ENCODE data around the gene NTNG1.

The NTNG1 gene

GRCh38 chr1:107327446-107327845 is 186.6 kb downstream of the NTNG1 start:
- ATAC-seq (replicated peaks) (no peak), DNase-seq (no peak)
- peaks cover 4 to 20% of the 10 kb centered on the region in 2 donors for H3K27me3 Mint-ChIP-seq
- H3K4me1 Mint-ChIP-seq, result no peaks in the 10 kb centered on the region
- no peak overlapping the region for H3K4me3 Mint-ChIP-seq
- no peaks in the 10 kb centered on the region for H3K36me3 Mint-ChIP-seq
- no peak overlapping the region for H3K27ac Mint-ChIP-seq
- no peaks in the 10 kb centered on the region for H3K9me3 Mint-ChIP-seq

- no peak overlapping the region for H3K4me3 Mint-ChIP-seq
- no peaks in the 10 kb centered on the region for H3K9me3 Mint-ChIP-seq
- H3K36me3 Mint-ChIP-seq, result no peaks in the 10 kb centered on the region
- DNase-seq (no peak), ATAC-seq (replicated peaks) (no peak)
- no peak overlapping the region for H3K27ac Mint-ChIP-seq
- no peaks in the 10 kb centered on the region for H3K4me1 Mint-ChIP-seq
- peaks cover 4 to 15% of the 10 kb centered on the region in 2 donors for H3K27me3 Mint-ChIP-seq
These were observed 187.2 kb downstream of the NTNG1 start for GRCh38 chr1:107328087-107328486.

- DNase-seq (no peak), ATAC-seq (replicated peaks) (no peak)
- no peaks in the 10 kb centered on the region for H3K9me3 Mint-ChIP-seq
- no peaks in the 10 kb centered on the region for H3K36me3 Mint-ChIP-seq
- no peaks in the 10 kb centered on the region for H3K4me1 Mint-ChIP-seq
- H3K4me3 Mint-ChIP-seq, result no peak overlapping the region
- H3K27ac Mint-ChIP-seq, result no peak overlapping the region
- H3K27me3 Mint-ChIP-seq, result peaks cover 6 to 8% of the 10 kb centered on the region in 2 donors
These were observed 198.9 kb downstream of the NTNG1 start for GRCh38 chr1:107339775-107340174.

GRCh38 chr1:107342316-107342715 is 201.5 kb downstream of the NTNG1 start:
- Mint-ChIP-seq H3K4me3 (no peak overlapping the region), H3K27me3 (peaks cover 6 to 8% of the 10 kb centered on the region in 2 donors), H3K9me3 (no peaks in the 10 kb centered on the region), H3K36me3 (no peaks in the 10 kb centered on the region), H3K27ac (no peak overlapping the region), H3K4me1 (no peaks in the 10 kb centered on the region)
- ATAC-seq (replicated peaks), result no peak
- no peak for DNase-seq

GRCh38 chr1:107342768-107343167 is 201.9 kb downstream of the NTNG1 start:
- Mint-ChIP-seq H3K4me3 (no peak overlapping the region), H3K36me3 (no peaks in the 10 kb centered on the region), H3K27ac (no peak overlapping the region), H3K4me1 (no peaks in the 10 kb centered on the region), H3K27me3 (peaks cover 8 to 9% of the 10 kb centered on the region in 2 donors), H3K9me3 (no peaks in the 10 kb centered on the region)
- no peak for ATAC-seq (replicated peaks)
- DNase-seq, result no peak

- Mint-ChIP-seq H3K9me3 (no peaks in the 10 kb centered on the region), H3K27me3 (peaks cover 8 to 9% of the 10 kb centered on the region in 2 donors), H3K36me3 (no peaks in the 10 kb centered on the region), H3K27ac (no peak overlapping the region), H3K4me1 (no peaks in the 10 kb centered on the region), H3K4me3 (no peak overlapping the region)
- no peak for DNase-seq
- no peak for ATAC-seq (replicated peaks)
These were observed 202.8 kb downstream of the NTNG1 start for GRCh38 chr1:107343601-107344000.

- ATAC-seq (replicated peaks) (no peak), DNase-seq (no peak)
- H3K27me3 Mint-ChIP-seq, result peaks cover 8 to 9% of the 10 kb centered on the region in 2 donors
- H3K4me1 Mint-ChIP-seq, result no peaks in the 10 kb centered on the region
- no peaks in the 10 kb centered on the region for H3K9me3 Mint-ChIP-seq
- H3K4me3 Mint-ChIP-seq, result no peak overlapping the region
- no peak overlapping the region for H3K27ac Mint-ChIP-seq
- H3K36me3 Mint-ChIP-seq, result no peaks in the 10 kb centered on the region
These were observed 203.5 kb downstream of the NTNG1 start for GRCh38 chr1:107344268-107344760.

- Mint-ChIP-seq H3K27me3 (peaks cover 8 to 9% of the 10 kb centered on the region in 2 donors), H3K9me3 (no peaks in the 10 kb centered on the region), H3K36me3 (no peaks in the 10 kb centered on the region), H3K4me3 (no peak overlapping the region), H3K27ac (no peak overlapping the region), H3K4me1 (no peaks in the 10 kb centered on the region)
- DNase-seq, result no peak
- ATAC-seq (replicated peaks), result no peak
These were observed 204.0 kb downstream of the NTNG1 start for GRCh38 chr1:107344836-107345235.

GRCh38 chr1:107352850-107353249 is 212.0 kb downstream of the NTNG1 start:
- no peak for DNase-seq
- no peaks in the 10 kb centered on the region for H3K4me1 Mint-ChIP-seq
- H3K27me3 Mint-ChIP-seq, result no peaks in the 10 kb centered on the region
- no peak overlapping the region for H3K27ac Mint-ChIP-seq
- H3K4me3 Mint-ChIP-seq, result no peak overlapping the region
- peaks cover 4 to 6% of the 10 kb centered on the region in 2 donors for H3K9me3 Mint-ChIP-seq
- ATAC-seq (replicated peaks), result no peak
- H3K36me3 Mint-ChIP-seq, result peaks cover 0 to 1% of the 10 kb centered on the region in 2 donors

GRCh38 chr1:107357376-107357775 is 216.5 kb downstream of the NTNG1 start:
- ATAC-seq (replicated peaks), result no peak
- no peak overlapping the region for H3K4me3 Mint-ChIP-seq
- no peak for DNase-seq
- H3K4me1 Mint-ChIP-seq, result peaks cover 19 to 23% of the 10 kb centered on the region in 2 donors
- H3K27me3 Mint-ChIP-seq, result no peaks in the 10 kb centered on the region
- peaks cover 0 to under 1% of the 10 kb centered on the region in 2 donors for H3K9me3 Mint-ChIP-seq
- no peaks in the 10 kb centered on the region for H3K36me3 Mint-ChIP-seq
- no peak overlapping the region for H3K27ac Mint-ChIP-seq

GRCh38 chr1:107358619-107359327 is 217.9 kb downstream of the NTNG1 start:
- Mint-ChIP-seq H3K36me3 (no peaks in the 10 kb centered on the region), H3K4me1 (peaks cover 22 to 23% of the 10 kb centered on the region in 2 donors), H3K9me3 (no peaks in the 10 kb centered on the region), H3K4me3 (no peak overlapping the region), H3K27me3 (no peaks in the 10 kb centered on the region), H3K27ac (peak overlapping the region; percentile 25)
- no peak for DNase-seq
- ATAC-seq (replicated peaks), result no peak

- Mint-ChIP-seq H3K27ac (no peak overlapping the region), H3K4me1 (peaks cover 22 to 23% of the 10 kb centered on the region in 2 donors), H3K27me3 (no peaks in the 10 kb centered on the region), H3K9me3 (no peaks in the 10 kb centered on the region), H3K4me3 (peak overlapping the region; percentile 10 to 28), H3K36me3 (no peaks in the 10 kb centered on the region)
- DNase-seq (no peak), ATAC-seq (replicated peaks) (peak; percentile 53 to 66)
These were observed 218.8 kb downstream of the NTNG1 start for GRCh38 chr1:107359472-107360241.

GRCh38 chr1:107362468-107363140 is 221.8 kb downstream of the NTNG1 start:
- peaks cover 22 to 23% of the 10 kb centered on the region in 2 donors for H3K4me1 Mint-ChIP-seq
- ATAC-seq (replicated peaks) (no peak), DNase-seq (no peak)
- no peaks in the 10 kb centered on the region for H3K36me3 Mint-ChIP-seq
- no peaks in the 10 kb centered on the region for H3K9me3 Mint-ChIP-seq
- H3K4me3 Mint-ChIP-seq, result no peak overlapping the region
- no peaks in the 10 kb centered on the region for H3K27me3 Mint-ChIP-seq
- no peak overlapping the region for H3K27ac Mint-ChIP-seq

GRCh38 chr1:107363154-107363553 is 222.3 kb downstream of the NTNG1 start:
- no peaks in the 10 kb centered on the region for H3K9me3 Mint-ChIP-seq
- H3K4me1 Mint-ChIP-seq, result peaks cover 22 to 23% of the 10 kb centered on the region in 2 donors
- peaks cover 3 to 4% of the 10 kb centered on the region in 2 donors for H3K27me3 Mint-ChIP-seq
- H3K36me3 Mint-ChIP-seq, result no peaks in the 10 kb centered on the region
- no peak for ATAC-seq (replicated peaks)
- H3K4me3 Mint-ChIP-seq, result no peak overlapping the region
- DNase-seq, result no peak
- no peak overlapping the region for H3K27ac Mint-ChIP-seq
